Fibroblast of lung (primary cell): ENCODE results near the gene GNPAT. TPM values are rescaled to one million over a fixed set of nuclear protein-coding genes. Genes with fewer than 3 reads are reported as not detected.

Experiments used
- DNase-seq, 2 donors: peaks; one replicate each; pipeline versions ENCODE4 v3.0.0 to v3.0.0-alpha.2; 2010; ENCODE audit warnings: low read depth in 2 of 2
- H2AFZ ChIP-seq: 2 replicates; pipeline ENCODE4 v1.5.1; 2012; ENCODE audit warnings: low read length, control low read depth, inconsistent platforms
- H3K27ac ChIP-seq: 2 replicates; pipeline ENCODE4 v1.5.1; 2011; ENCODE audit warnings: low read length, control low read depth; ENCODE audit not compliant: insufficient read depth
- H3K27me3 ChIP-seq: 2 replicates; pipeline ENCODE4 v1.5.1; 2011; ENCODE audit warnings: mild to moderate bottlenecking, low read length; ENCODE audit not compliant: control insufficient read depth, insufficient read depth
- H3K36me3 ChIP-seq: 2 replicates; pipeline ENCODE4 v1.5.1; 2011; ENCODE audit warnings: low read length; ENCODE audit not compliant: control insufficient read depth, insufficient read depth
- H3K4me1 ChIP-seq: 2 replicates; pipeline ENCODE4 v1.5.1; 2011; ENCODE audit warnings: low read length; ENCODE audit not compliant: control insufficient read depth, insufficient read depth; ENCODE audit errors: extremely low read depth
- H3K4me2 ChIP-seq: 2 replicates; pipeline ENCODE4 v1.5.1; 2011; ENCODE audit warnings: low read length, control low read depth; ENCODE audit not compliant: insufficient read depth; ENCODE audit errors: extremely low read depth
- H3K4me3 ChIP-seq, 4 experiments: fragments of 200-600 bp in 1 of 4; sonication (generic) in 1 of 4; replicated peaks in 1 of 4; 2 replicates each; pipeline ENCODE4 v1.5.1; 2011 to 2016; ENCODE audit warnings: low read length in 4 of 4, low read depth in 3 of 4, mild to moderate bottlenecking in 3 of 4, control low read depth in 2 of 4, inconsistent platforms in 1 of 4, mixed read lengths in 1 of 4; ENCODE audit not compliant: insufficient read depth in 1 of 4; ENCODE audit errors: control extremely low read depth in 1 of 4
- H3K79me2 ChIP-seq: 2 replicates; pipeline ENCODE4 v1.5.1; 2012; ENCODE audit warnings: mild to moderate bottlenecking, low read length, inconsistent platforms; ENCODE audit not compliant: control insufficient read depth, insufficient read depth
- H3K9ac ChIP-seq: 2 replicates; pipeline ENCODE4 v1.5.1; 2011; ENCODE audit warnings: mild to moderate bottlenecking, low read length, control low read depth; ENCODE audit not compliant: insufficient read depth
- H3K9me3 ChIP-seq: 2 replicates; pipeline ENCODE4 v1.5.1; 2012; ENCODE audit warnings: low read depth, low read length; ENCODE audit not compliant: control insufficient read depth, insufficient read depth
- H4K20me1 ChIP-seq: 2 replicates; pipeline ENCODE4 v1.5.1; 2011; ENCODE audit warnings: low read length; ENCODE audit not compliant: control insufficient read depth, insufficient read depth; ENCODE audit errors: extremely low read depth
- CTCF ChIP-seq, 2 donors: IDR thresholded peaks in 1 of 2; conservative IDR thresholded peaks in 1 of 2; 1 replicate in 1 of 2; 2 replicates in 1 of 2; pipeline ENCODE4 v1.5.1; 2011 to 2012; ENCODE audit warnings: low read length in 2 of 2, control low read depth in 1 of 2, inconsistent platforms in 1 of 2, low read depth in 1 of 2, mild to moderate bottlenecking in 1 of 2
- EZH2 ChIP-seq: IDR thresholded peaks from 2 replicates; pipeline ENCODE4 v1.5.1; 2012; ENCODE audit warnings: low read length, control low read depth, mild to moderate bottlenecking; ENCODE audit errors: missing control alignments
- polyA plus RNA-seq, 2 donors: library from polyadenylated mRNA; depleted of rRNA in 1 of 2; stranded (reverse) in 1 of 2; unstranded in 1 of 2; fragments of >200 nt; gene quantifications; 2 replicates each; pipeline ENCODE4 v1.2.1, GENCODE V29; 2011 to 2012; ENCODE audit warnings: missing spikeins in 1 of 2
- total RNA-seq: library from RNA; depleted of rRNA; stranded (reverse); fragments of >200 nt; gene quantifications from 2 replicates; pipeline ENCODE4 v1.2.1, GENCODE V29; 2014

The GNPAT gene
- total and polyA plus RNA-seq, 2 donors (not counting 1 experiment from before 2014, with no cell fraction given), result 42.5 to 60.4 TPM

GRCh38 chr1:231272880-231273279 is 31.9 kb downstream of the GNPAT start:
- H3K79me2 ChIP-seq, result no peaks in the 10 kb centered on the region
- no peak overlapping the region for H3K27ac ChIP-seq
- no peaks in the 10 kb centered on the region for H3K4me1 ChIP-seq
- H2AFZ ChIP-seq, result no peak overlapping the region
- H3K4me2 ChIP-seq, result no peak overlapping the region
- H4K20me1 ChIP-seq, result no peaks in the 10 kb centered on the region
- H3K4me3 ChIP-seq, result no peak overlapping the region
- peak in 1 of 2 donors; percentile 65 for DNase-seq
- peaks cover 3% of the 10 kb centered on the region for H3K36me3 ChIP-seq
- TF ChIP-seq CTCF (conservative IDR thresholded peaks at IDR 0.05 in 1 of 2, IDR thresholded peaks at IDR 0.05 in 1 of 2; ENCODE audit: low read depth in 1 of 2, low read length in 2 of 2) (no peak), EZH2 (no peak)
- no peaks in the 10 kb centered on the region for H3K27me3 ChIP-seq
- no peak overlapping the region for H3K9ac ChIP-seq
- no peaks in the 10 kb centered on the region for H3K9me3 ChIP-seq

- Histone ChIP-seq H3K9me3 (no peaks in the 10 kb centered on the region), H3K79me2 (no peaks in the 10 kb centered on the region), H3K4me1 (no peaks in the 10 kb centered on the region), H2AFZ (no peak overlapping the region), H4K20me1 (no peaks in the 10 kb centered on the region), H3K4me2 (no peak overlapping the region), H3K36me3 (peaks cover 3% of the 10 kb centered on the region), H3K4me3 (no peak overlapping the region), H3K9ac (no peak overlapping the region), H3K27ac (no peak overlapping the region), H3K27me3 (no peaks in the 10 kb centered on the region)
- peak in 1 of 2 donors; percentile 17 for DNase-seq
- no peak for TF ChIP-seq CTCF (conservative IDR thresholded peaks at IDR 0.05 in 1 of 2, IDR thresholded peaks at IDR 0.05 in 1 of 2; ENCODE audit: low read depth in 1 of 2, low read length in 2 of 2)
- TF ChIP-seq EZH2, result no peak
These were observed 33.3 kb downstream of the GNPAT start for GRCh38 chr1:231274119-231274825.

GRCh38 chr1:231278100-231278790 is 37.2 kb downstream of the GNPAT start:
- H3K4me1 ChIP-seq, result no peaks in the 10 kb centered on the region
- H3K36me3 ChIP-seq, result no peaks in the 10 kb centered on the region
- H3K9ac ChIP-seq, result no peak overlapping the region
- H4K20me1 ChIP-seq, result no peaks in the 10 kb centered on the region
- no peaks in the 10 kb centered on the region for H3K79me2 ChIP-seq
- no peak overlapping the region for H3K4me2 ChIP-seq
- no peak overlapping the region for H3K4me3 ChIP-seq
- H3K9me3 ChIP-seq, result no peaks in the 10 kb centered on the region
- no peak overlapping the region for H3K27ac ChIP-seq
- no peaks in the 10 kb centered on the region for H3K27me3 ChIP-seq
- H2AFZ ChIP-seq, result no peak overlapping the region
- no peak for TF ChIP-seq EZH2
- no peak for TF ChIP-seq CTCF (conservative IDR thresholded peaks at IDR 0.05 in 1 of 2, IDR thresholded peaks at IDR 0.05 in 1 of 2; ENCODE audit: low read depth in 1 of 2, low read length in 2 of 2)
- DNase-seq, result no peak
